Heart left ventricle (tissue), 16 donors: ENCODE results near the gene KLRD1. TPM values are rescaled to one million over a fixed set of nuclear protein-coding genes. Genes with fewer than 3 reads are reported as not detected.
"Not testable (repeated sequence)": the region's sequence is repeated elsewhere in the genome, so short reads cannot be mapped to it uniquely, and the experiment has no call there.

Experiments
- ATAC-seq, 4 donors: fragments of 200-7000 bp; cut with Tn5 transposase; one replicate each; pipeline ENCODE4 v1.9.1; 2020 to 2022; ENCODE audit warnings: moderate library complexity in 4 of 4, mild to moderate bottlenecking in 3 of 4, moderate number of reproducible peaks in 1 of 4
- DNase-seq, 5 donors: peaks; one replicate each; pipeline ENCODE4 v3.0.0-alpha.2; 2020
- H3K27ac ChIP-seq, 12 donors: fragments of 200-600 bp; sonication (generic) in 4 of 12; one replicate each; pipeline versions ENCODE4 v1.5.0 to v1.8.0; 2016 to 2022; ENCODE audit warnings: mild to moderate bottlenecking in 2 of 12
- H3K27me3 ChIP-seq, 9 donors: fragments of 200-600 bp; sonication (generic) in 2 of 9; one replicate each; pipeline versions ENCODE4 v1.5.1 to v1.8.0; 2016 to 2022; ENCODE audit warnings: mild to moderate bottlenecking in 3 of 9
- H3K36me3 ChIP-seq, 9 donors: fragments of 200-600 bp; sonication (generic) in 2 of 9; one replicate each; pipeline versions ENCODE4 v1.5.0 to v1.8.0; 2018 to 2022; ENCODE audit warnings: mild to moderate bottlenecking in 2 of 9
- H3K4me1 ChIP-seq, 12 donors: fragments of 200-600 bp; sonication (generic) in 4 of 12; one replicate each; pipeline versions ENCODE4 v1.5.0 to v1.8.0; 2016 to 2022; ENCODE audit warnings: mild to moderate bottlenecking in 3 of 12
- H3K4me3 ChIP-seq, 12 donors: fragments of 200-600 bp; sonication (generic) in 4 of 12; one replicate each; pipeline versions ENCODE4 v1.5.0 to v1.8.0; 2017 to 2022; ENCODE audit warnings: mild to moderate bottlenecking in 9 of 12, moderate library complexity in 4 of 12
- H3K9me3 ChIP-seq, 12 donors: fragments of 200-600 bp; sonication (generic) in 4 of 12; one replicate each; pipeline versions ENCODE4 v1.5.0 to v1.8.0; 2016 to 2022; ENCODE audit warnings: mild to moderate bottlenecking in 1 of 12
- POLR2A ChIP-seq, 2 donors: fragments of 450-650 bp; IDR thresholded peaks; one replicate each; pipeline ENCODE4 v1.6.1; 2017; ENCODE audit warnings: antibody characterized with exemption in 2 of 2, mild to moderate bottlenecking in 2 of 2, moderate library complexity in 2 of 2
- WGBS, 4 donors: extraction: QIAGEN DNeasy Blood & Tissue Kit in 2 of 4; methylation state at CpG; one replicate each; pipeline versions ENCODE4 v1.1.5 to v1.1.7; 2013 to 2018; 5-methylcytosine and 5-hydroxymethylcytosine counted together
- intact Hi-C, 10 donors: fragments of 100-400 bp; cut with DNase I; formaldehyde crosslinking; loops; one replicate each; pipeline versions ENCODE4 v1.11.1 to v1.14.2; 2022
- polyA plus RNA-seq, 2 donors: library from polyadenylated mRNA; stranded (reverse); fragments of 200-250 nt; gene quantifications; one replicate each; pipeline ENCODE4 v1.2.3, GENCODE V29; 2013
- total RNA-seq, 9 donors: library from RNA; depleted of rRNA in 2 of 9; stranded (reverse); fragments of >200 nt in 2 of 9; fragmentation: NEBNext Ultra II Directional in 3 of 9; extraction: Animal tissue kit (Norgen Biotek cat#: 25700) in 3 of 9; gene quantifications; one replicate each; pipeline versions ENCODE4 v1.1.0 to v1.2.4, GENCODE V29; 2016 to 2023
- TF ChIP-seq, protein P1 (sequence below), 12 donors: fragments of 200-600 bp; sonication (generic) in 4 of 12; IDR thresholded peaks; one replicate each; pipeline versions ENCODE4 v1.5.0 to v1.8.0; 2018 to 2022; ENCODE audit warnings: antibody characterized with exemption in 12 of 12, mild to moderate bottlenecking in 5 of 12
- donor health status: ischemic (EF 13 %, LVEDD 7.1; RV severe dilation, severe dysfunction).
- donor health status: healthy with polysubstance abuse.
- donor health status: DM: no; HTN: yes; CAD: no.
- donor health status: DM: no; HTN: no; CAD: no.
- donor health status: ischemic (EF 25% LVEDD 6.9; RV normal size, moderate dysfunction).
- donor health status: ischemic (EF 25% LVEDD 5.7; RV mildly dilated, moderate dysfunction).
- donor health status: healthy.
- donor health status: DM: yes; HTN: yes; CAD: no.
- donor health status: ischemic (EF 35%, LVEDD 5.7; RV mildly dilated, moderate dysfunction).
- donor health status: nonischemic (EF 11% LVEDD 7.7; RV severe dilation, severe dysfunction).
- donor health status: DM: yes; HTN: yes; CAD: no.
- donor health status: PGD.
- donor health status: ischemic (EF 29% LVEDD 5.4; RV normal size, mild dysfunction).
- donor health status: nonischemic (EF 23%, LVEDD 6.1; RV moderate dilation, normal function).

Gene KLRD1
- total and polyA plus RNA-seq, 11 donors = 0.25 to 7.4 (median 0.93) TPM

- H3K36me3 ChIP-seq = no peaks in the 10 kb centered on the region
- DNase-seq = no peak
- no peaks in the 10 kb centered on the region for H3K27me3 ChIP-seq
- no peak overlapping the region for H3K4me3 ChIP-seq
- H3K4me1 ChIP-seq = no peaks in the 10 kb centered on the region
- no peak for TF ChIP-seq POLR2A (IDR thresholded peaks at IDR 0.05)
- TF ChIP-seq, protein P1, sequence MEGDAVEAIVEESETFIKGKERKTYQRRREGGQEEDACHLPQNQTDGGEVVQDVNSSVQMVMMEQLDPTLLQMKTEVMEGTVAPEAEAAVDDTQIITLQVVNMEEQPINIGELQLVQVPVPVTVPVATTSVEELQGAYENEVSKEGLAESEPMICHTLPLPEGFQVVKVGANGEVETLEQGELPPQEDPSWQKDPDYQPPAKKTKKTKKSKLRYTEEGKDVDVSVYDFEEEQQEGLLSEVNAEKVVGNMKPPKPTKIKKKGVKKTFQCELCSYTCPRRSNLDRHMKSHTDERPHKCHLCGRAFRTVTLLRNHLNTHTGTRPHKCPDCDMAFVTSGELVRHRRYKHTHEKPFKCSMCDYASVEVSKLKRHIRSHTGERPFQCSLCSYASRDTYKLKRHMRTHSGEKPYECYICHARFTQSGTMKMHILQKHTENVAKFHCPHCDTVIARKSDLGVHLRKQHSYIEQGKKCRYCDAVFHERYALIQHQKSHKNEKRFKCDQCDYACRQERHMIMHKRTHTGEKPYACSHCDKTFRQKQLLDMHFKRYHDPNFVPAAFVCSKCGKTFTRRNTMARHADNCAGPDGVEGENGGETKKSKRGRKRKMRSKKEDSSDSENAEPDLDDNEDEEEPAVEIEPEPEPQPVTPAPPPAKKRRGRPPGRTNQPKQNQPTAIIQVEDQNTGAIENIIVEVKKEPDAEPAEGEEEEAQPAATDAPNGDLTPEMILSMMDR (IDR thresholded peaks at IDR 0.05) = no peak
- H3K27ac ChIP-seq = no peak overlapping the region
- H3K9me3 ChIP-seq = no peaks in the 10 kb centered on the region
- WGBS, 4 donors = 77 to 93% (median 90%) methylated on average over 1 of the region's 1 CpG
- no peak for ATAC-seq
- intact Hi-C loops = no loop called here
Measured at GRCh38 chr12:10341892-10342509, 34.3 kb downstream of the KLRD1 start.

- not testable (repeated sequence) for DNase-seq, H3K4me1 ChIP-seq, H3K27ac ChIP-seq, H3K36me3 ChIP-seq, H3K9me3 ChIP-seq, H3K27me3 ChIP-seq, ATAC-seq, H3K4me3 ChIP-seq
- 49 to 71% (median 59%) methylated on average over 3 of the region's 3 CpGs for WGBS, 4 donors
- intact Hi-C loops = loop anchor here in 1 of 10 donors (5.0 kb wide), 1 partner anchor 194 kb away; no protein-coding TSS in a partner anchor
Measured at GRCh38 chr12:10351457-10351856, 43.8 kb downstream of the KLRD1 start.

GRCh38 chr12:10354071-10354470 lies 46.4 kb downstream of the KLRD1 start:
- Histone ChIP-seq H3K4me3 (no peak overlapping the region), H3K36me3 (no peaks in the 10 kb centered on the region), H3K4me1 (no peaks in the 10 kb centered on the region), H3K9me3 (peaks cover 0 to 10% (median 0%) of the 10 kb centered on the region in 12 donors), H3K27me3 (no peaks in the 10 kb centered on the region), H3K27ac (no peak overlapping the region)
- WGBS, 4 donors = 69 to 82% (median 73%) methylated on average over 2 to 4 of the region's 4 CpGs
- TF ChIP-seq POLR2A (IDR thresholded peaks at IDR 0.05) = no peak
- TF ChIP-seq, protein P1 (IDR thresholded peaks at IDR 0.05) = no peak
- ATAC-seq (no peak), DNase-seq (no peak)
- intact Hi-C loops = loop anchor here in 1 of 10 donors (5.0 kb wide), 1 partner anchor 197 kb away; no protein-coding TSS in a partner anchor

- WGBS, 4 donors = 47 to 66% (median 58%) methylated on average over 2 of the region's 2 CpGs
- Histone ChIP-seq H3K27me3 (no peaks in the 10 kb centered on the region), H3K4me1 (no peaks in the 10 kb centered on the region), H3K4me3 (no peak overlapping the region), H3K36me3 (no peaks in the 10 kb centered on the region), H3K9me3 (peaks cover 0 to 10% (median 0%) of the 10 kb centered on the region in 12 donors), H3K27ac (no peak overlapping the region)
- TF ChIP-seq POLR2A (IDR thresholded peaks at IDR 0.05) = no peak
- TF ChIP-seq, protein P1 (IDR thresholded peaks at IDR 0.05) = no peak
- DNase-seq (no peak), ATAC-seq (no peak)
- intact Hi-C loops = loop anchor here in 1 of 10 donors (5.0 kb wide), 1 partner anchor 197 kb away; no protein-coding TSS in a partner anchor
Measured at GRCh38 chr12:10354502-10354901, 46.8 kb downstream of the KLRD1 start.

- H3K4me1 ChIP-seq = peaks cover 0 to 20% (median 1%) of the 10 kb centered on the region in 12 donors
- intact Hi-C loops = no loop called here
- no peak for ATAC-seq
- no peak overlapping the region for H3K4me3 ChIP-seq
- H3K27me3 ChIP-seq = no peaks in the 10 kb centered on the region
- no peak for TF ChIP-seq POLR2A (IDR thresholded peaks at IDR 0.05)
- TF ChIP-seq, protein P1 (IDR thresholded peaks at IDR 0.05) = no peak
- H3K36me3 ChIP-seq = no peaks in the 10 kb centered on the region
- no peaks in the 10 kb centered on the region for H3K9me3 ChIP-seq
- no peak overlapping the region for H3K27ac ChIP-seq
- 61 to 81% (median 76%) methylated on average over 5 of the region's 5 CpGs for WGBS, 4 donors
- no peak for DNase-seq
Measured at GRCh38 chr12:10358131-10358530, 50.5 kb downstream of the KLRD1 start.
